ENCODE data around the gene BMPER. TPM values are rescaled to one million over a fixed set of nuclear protein-coding genes. Genes with fewer than 3 reads are reported as not detected.

BMPER gene
- total and polyA plus RNA-seq, 5 donors = 1.3 to 6.9 (median 5.1) TPM

- Histone ChIP-seq H3K4me3 (ENCODE audit: low read length) (no peak overlapping the region), H3K27me3 (ENCODE audit: control insufficient read depth, insufficient read depth) (no peaks in the 10 kb centered on the region), H3K4me1 (ENCODE audit: control insufficient read depth, insufficient read depth, low read length) (peaks cover 1% of the 10 kb centered on the region), H3K27ac (ENCODE audit: low read length) (no peak overlapping the region), H3K9me3 (ENCODE audit: control insufficient read depth, low read length) (no peaks in the 10 kb centered on the region)
- DNase-seq = no peak
- WGBS = 48% methylated on average over 3 of the region's 3 CpGs
- intact Hi-C loops (cut with DNase I) = no loop called here
- peak in 1 of 2 donors; percentile 60 for ATAC-seq
Observed at GRCh38 chr7:33876596-33877274, 28.6 kb upstream of the BMPER start.

DNA sequence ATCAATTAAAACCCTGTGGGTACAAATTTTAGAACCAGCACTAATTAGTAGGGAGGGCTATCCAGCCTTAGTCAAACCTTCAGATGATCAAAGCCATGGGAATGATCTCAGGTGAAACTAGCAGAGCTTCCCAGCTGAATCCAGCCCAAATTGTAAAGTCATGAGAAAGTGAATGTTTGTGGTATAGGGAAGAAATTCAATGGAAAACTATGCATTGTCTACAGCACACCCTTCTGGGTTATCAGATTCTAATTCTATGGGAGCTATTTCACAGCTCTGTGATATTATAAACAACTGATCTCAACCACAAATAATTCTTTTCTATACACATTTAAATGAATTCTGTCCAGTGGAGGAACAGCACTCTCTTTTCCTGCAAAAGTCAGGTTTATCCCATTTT, 24.6 kb upstream of the BMPER start:
- Histone ChIP-seq H3K27me3 (ENCODE audit: control insufficient read depth, insufficient read depth) (no peaks in the 10 kb centered on the region), H3K27ac (ENCODE audit: low read length) (no peak overlapping the region), H3K9me3 (ENCODE audit: control insufficient read depth, low read length) (no peaks in the 10 kb centered on the region), H3K4me1 (ENCODE audit: control insufficient read depth, insufficient read depth, low read length) (no peaks in the 10 kb centered on the region), H3K4me3 (ENCODE audit: low read length) (no peak overlapping the region)
- intact Hi-C loops (cut with DNase I) = loop anchor here in 1 of 4 donors (10.0 kb wide), 1 partner anchor 126 kb away; no protein-coding TSS in a partner anchor
- DNase-seq (no peak), ATAC-seq (no peak)

DNA sequence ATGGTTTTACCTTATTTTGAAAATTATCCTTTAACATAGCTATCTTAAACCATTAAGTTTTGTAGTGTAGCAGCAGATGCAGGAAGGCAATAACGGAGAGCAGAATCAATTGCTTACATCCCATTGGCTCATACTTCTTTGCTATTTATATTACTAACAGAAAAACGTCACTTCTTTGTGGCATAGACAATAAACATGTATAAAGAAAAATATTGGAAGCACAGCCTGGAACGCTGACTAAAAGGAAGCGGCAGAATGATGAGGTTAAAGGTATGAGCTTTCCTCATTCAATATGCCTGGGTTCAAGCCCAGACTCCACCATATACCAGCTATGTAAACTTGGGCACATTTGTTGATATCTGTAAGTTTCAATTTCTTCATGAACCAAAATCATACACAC, 24.0 kb upstream of the BMPER start:
- H3K4me3 ChIP-seq (ENCODE audit: low read length) = no peak overlapping the region
- intact Hi-C loops (cut with DNase I) = loop anchor here in 1 of 4 donors (10.0 kb wide), 1 partner anchor 127 kb away; no protein-coding TSS in a partner anchor
- no peaks in the 10 kb centered on the region for H3K27me3 ChIP-seq (ENCODE audit: control insufficient read depth, insufficient read depth)
- ATAC-seq (no peak), DNase-seq (no peak)
- WGBS = 90% methylated on average over 4 of the region's 4 CpGs
- H3K9me3 ChIP-seq (ENCODE audit: control insufficient read depth, low read length) = no peaks in the 10 kb centered on the region
- no peak overlapping the region for H3K27ac ChIP-seq (ENCODE audit: low read length)
- H3K4me1 ChIP-seq (ENCODE audit: control insufficient read depth, insufficient read depth, low read length) = no peaks in the 10 kb centered on the region

- peak; percentile 92 to 95 for ATAC-seq
- H3K27me3 ChIP-seq (ENCODE audit: control insufficient read depth, insufficient read depth) = no peaks in the 10 kb centered on the region
- intact Hi-C loops (cut with DNase I) = loop anchor here in 1 of 4 donors (10.0 kb wide), 1 partner anchor 127 kb away; no protein-coding TSS in a partner anchor
Observed at GRCh38 chr7:33882040-33882837, 23.1 kb upstream of the BMPER start.

DNA sequence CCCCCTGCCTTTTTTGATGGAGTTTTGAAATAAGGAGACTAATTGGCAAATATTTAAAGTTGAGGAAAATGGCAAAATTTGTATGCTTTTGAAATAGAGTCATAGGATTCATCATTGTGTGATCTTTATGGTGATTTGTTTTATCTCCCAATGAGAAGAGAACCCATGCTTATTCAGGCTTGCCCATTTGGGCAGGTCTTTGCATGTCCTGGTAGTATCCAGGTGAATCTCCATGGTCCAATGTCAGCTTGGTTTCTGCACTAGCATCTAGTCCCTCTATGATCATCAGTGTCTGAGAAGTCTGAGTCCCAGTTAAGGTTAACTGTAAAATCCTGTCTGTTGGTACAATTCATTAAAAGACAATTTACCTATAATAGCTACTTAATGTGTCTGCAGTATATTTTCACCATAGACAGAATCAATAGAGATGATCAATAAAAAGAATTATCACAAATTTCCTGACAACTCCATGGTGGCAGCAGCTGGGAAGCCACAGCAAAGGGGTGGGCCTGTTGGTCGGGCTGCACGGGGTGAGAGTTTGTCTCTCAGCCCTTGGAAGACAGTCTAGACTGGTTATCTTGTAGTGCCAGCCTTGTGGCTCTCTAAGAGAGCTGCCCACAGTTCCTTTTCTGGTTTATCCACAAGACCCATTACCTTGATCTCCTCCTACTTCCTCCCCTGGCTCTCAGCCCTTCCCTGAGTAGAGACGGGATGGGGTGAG, 22.2 kb upstream of the BMPER start:
- Histone ChIP-seq H3K27ac (ENCODE audit: low read length) (no peak overlapping the region), H3K4me3 (ENCODE audit: low read length) (no peak overlapping the region), H3K27me3 (ENCODE audit: control insufficient read depth, insufficient read depth) (no peaks in the 10 kb centered on the region), H3K9me3 (ENCODE audit: control insufficient read depth, low read length) (no peaks in the 10 kb centered on the region), H3K4me1 (ENCODE audit: control insufficient read depth, insufficient read depth, low read length) (no peaks in the 10 kb centered on the region)
- 53% methylated on average over 3 of the region's 3 CpGs for WGBS
- no peak for DNase-seq
- intact Hi-C loops (cut with DNase I) = loop anchor here in 1 of 4 donors (10.0 kb wide), 1 partner anchor 128 kb away; no protein-coding TSS in a partner anchor
- ATAC-seq = peak; percentile 23

More at GRCh38 chr7:33882040-33882837, 23.1 kb upstream of the BMPER start:
- WGBS = 36% methylated on average over 7 of the region's 7 CpGs
- H3K4me3 ChIP-seq (ENCODE audit: low read length) = no peak overlapping the region
- DNase-seq = peak; percentile 55 to 82 (median 57)
- H3K4me1 ChIP-seq (ENCODE audit: control insufficient read depth, insufficient read depth, low read length) = no peaks in the 10 kb centered on the region
- no peak overlapping the region for H3K27ac ChIP-seq (ENCODE audit: low read length)
- H3K9me3 ChIP-seq (ENCODE audit: control insufficient read depth, low read length) = no peaks in the 10 kb centered on the region

- DNase-seq (no peak), ATAC-seq (no peak)
- Histone ChIP-seq H3K9me3 (ENCODE audit: control insufficient read depth, low read length) (no peaks in the 10 kb centered on the region), H3K27me3 (ENCODE audit: control insufficient read depth, insufficient read depth) (no peaks in the 10 kb centered on the region), H3K27ac (ENCODE audit: low read length) (no peak overlapping the region), H3K4me3 (ENCODE audit: low read length) (no peak overlapping the region), H3K4me1 (ENCODE audit: control insufficient read depth, insufficient read depth, low read length) (no peaks in the 10 kb centered on the region)
- intact Hi-C loops (cut with DNase I) = loop anchor here in 1 of 4 donors (10.0 kb wide), 1 partner anchor 129 kb away; no protein-coding TSS in a partner anchor
- 77% methylated on average over 1 of the region's 1 CpG for WGBS
Observed at GRCh38 chr7:33883671-33883965, 21.7 kb upstream of the BMPER start.

GRCh38 chr7:33885290-33886148, 19.8 kb upstream of the BMPER start:
- intact Hi-C loops (cut with DNase I) = loop anchor here in 1 of 4 donors (10.0 kb wide), 1 partner anchor 131 kb away; no protein-coding TSS in a partner anchor
- ATAC-seq = no peak
- Histone ChIP-seq H3K27ac (ENCODE audit: low read length) (no peak overlapping the region), H3K4me1 (ENCODE audit: control insufficient read depth, insufficient read depth, low read length) (no peaks in the 10 kb centered on the region), H3K27me3 (ENCODE audit: control insufficient read depth, insufficient read depth) (no peaks in the 10 kb centered on the region), H3K4me3 (ENCODE audit: low read length) (no peak overlapping the region), H3K9me3 (ENCODE audit: control insufficient read depth, low read length) (no peaks in the 10 kb centered on the region)
- WGBS = 82% methylated on average over 4 of the region's 4 CpGs
- DNase-seq = no peak

DNA sequence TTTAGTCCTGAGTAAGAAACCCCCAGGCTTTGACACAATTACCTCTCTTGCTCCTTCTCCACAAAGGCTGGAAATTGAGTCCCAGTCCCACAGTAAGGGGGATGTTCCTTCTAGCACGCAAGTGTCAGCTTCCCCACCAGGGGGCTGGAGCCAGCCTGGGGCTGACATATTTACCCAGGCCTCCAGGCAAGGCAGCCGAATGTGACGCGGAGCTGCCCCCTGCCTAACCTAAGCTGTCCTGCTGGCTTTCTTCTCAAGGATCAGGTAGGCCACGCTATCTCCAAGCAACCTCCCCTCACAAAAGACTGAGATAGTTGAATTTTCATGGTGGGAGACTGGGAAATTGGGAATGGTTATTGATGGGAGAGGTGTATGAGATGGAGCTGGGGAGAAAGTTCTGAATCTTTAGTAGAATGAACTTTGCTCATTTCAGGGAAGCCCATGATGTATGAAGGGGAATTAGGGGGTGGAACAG, 19.2 kb upstream of the BMPER start:
- ATAC-seq = no peak
- Histone ChIP-seq H3K4me3 (ENCODE audit: low read length) (no peak overlapping the region), H3K27ac (ENCODE audit: low read length) (no peak overlapping the region), H3K27me3 (ENCODE audit: control insufficient read depth, insufficient read depth) (no peaks in the 10 kb centered on the region), H3K4me1 (ENCODE audit: control insufficient read depth, insufficient read depth, low read length) (no peaks in the 10 kb centered on the region), H3K9me3 (ENCODE audit: control insufficient read depth, low read length) (no peaks in the 10 kb centered on the region)
- intact Hi-C loops (cut with DNase I) = loop anchor here in 1 of 4 donors (10.0 kb wide), 1 partner anchor 131 kb away; no protein-coding TSS in a partner anchor
- WGBS = 93% methylated on average over 5 of the region's 5 CpGs
- no peak for DNase-seq

GRCh38 chr7:33887266-33887975, 17.9 kb upstream of the BMPER start:
- H3K27me3 ChIP-seq (ENCODE audit: control insufficient read depth, insufficient read depth) = no peaks in the 10 kb centered on the region
- no peaks in the 10 kb centered on the region for H3K9me3 ChIP-seq (ENCODE audit: control insufficient read depth, low read length)
- no peak overlapping the region for H3K4me3 ChIP-seq (ENCODE audit: low read length)
- whole genome bisulfite sequencing = 82% methylated on average over 5 of the region's 5 CpGs
- DNase-seq = no peak
- intact Hi-C loops (cut with DNase I) = loop anchor here in 1 of 4 donors (10.0 kb wide), 1 partner anchor 133 kb away; no protein-coding TSS in a partner anchor
- H3K27ac ChIP-seq (ENCODE audit: low read length) = no peak overlapping the region
- ATAC-seq = no peak
- no peaks in the 10 kb centered on the region for H3K4me1 ChIP-seq (ENCODE audit: control insufficient read depth, insufficient read depth, low read length)

All from right cardiac atrium (tissue), 5 donors.